HCT116 (cell line): ENCODE measurements around the gene TRPM5. TPM values are rescaled to one million over a fixed set of nuclear protein-coding genes. Genes with fewer than 3 reads are reported as not detected.

ENCODE experiments used
- ATAC-seq: fragments of 200-7000 bp; cut with Tn5 transposase; 2 replicates; pipeline ENCODE4 v1.9.1; 2020; ENCODE audit warnings: mild to moderate bottlenecking, moderate library complexity
- BruUV-seq: library from RNA; stranded (reverse); fragments of 400-500 nt; replicated peaks from 2 replicates; lab custom pipeline; 2021; lab: Mats Ljungman, UMichigan
- CTCF ChIA-PET: fragments of 300-600 bp; sonication (Branson Sonifier 250); formaldehyde crosslinking; loops from one replicate; lab custom pipeline; 2021; ENCODE audit warnings: antibody characterized with exemption; lab: Charles Lee
- POLR2A ChIA-PET: fragments of 300-600, 350-600 bp; sonication (Branson Sonifier 250); formaldehyde crosslinking; loops from one replicate; lab custom pipeline; 2021; ENCODE audit warnings: antibody characterized with exemption; lab: Charles Lee
- RAD21 ChIA-PET, 2 experiments: fragments of 300-600 bp; sonication (Branson Sonifier 250); formaldehyde crosslinking; loops; one replicate each; lab custom pipeline; 2023; ENCODE audit warnings: low total read pairs in 2 of 2; ENCODE audit not compliant: uncharacterized antibody in 2 of 2, unreplicated experiment in 2 of 2, low non-redundant PET in 1 of 2; lab: Charles Lee
- DNase-seq: peaks from one replicate; pipeline ENCODE4 v3.0.0-alpha.2; 2010; ENCODE audit warnings: low read depth, low spot score
- H2AFZ ChIP-seq: fragments of 200-600 bp; shearing (Covaris generic), sonication (generic); 2 replicates; pipeline ENCODE4 v1.6.1; 2017; ENCODE audit warnings: low read depth, mixed run types, mixed read lengths, antibody characterized with exemption, low read length; ENCODE audit not compliant: poor library complexity, severe bottlenecking
- H3K27ac ChIP-seq: 2 replicates; pipeline ENCODE4 v1.5.1; 2012; ENCODE audit warnings: low read depth, low read length
- H3K27me3 ChIP-seq: fragments of 200-600 bp; sonication (generic); 2 replicates; pipeline ENCODE4 v1.6.1; 2016; ENCODE audit warnings: mixed run types, low read length, mixed read lengths; ENCODE audit not compliant: insufficient read depth
- H3K36me3 ChIP-seq, 2 experiments: fragments of 200-500 bp in 1 of 2; fragments of 200-600 bp in 1 of 2; sonication (Bioruptor generic) in 1 of 2; sonication (generic) in 1 of 2; 2 replicates each; pipeline versions ENCODE4 v1.5.1 to v1.6.1; 2014 to 2016; ENCODE audit warnings: low read length in 2 of 2, inconsistent platforms in 1 of 2, mixed read lengths in 1 of 2, mixed run types in 1 of 2; ENCODE audit not compliant: insufficient read depth in 2 of 2, control insufficient read depth in 1 of 2
- H3K4me1 ChIP-seq, 2 experiments: fragments of 200-600 bp in 1 of 2; sonication (generic) in 1 of 2; 2 replicates each; pipeline versions ENCODE4 v1.5.1 to v1.6.1; 2012 to 2017; ENCODE audit warnings: low read length in 2 of 2, inconsistent platforms in 1 of 2, mild to moderate bottlenecking in 1 of 2, mixed read lengths in 1 of 2, mixed run types in 1 of 2, moderate library complexity in 1 of 2; ENCODE audit not compliant: insufficient read depth in 2 of 2, control insufficient read depth in 1 of 2
- H3K4me2 ChIP-seq: fragments of 200-600 bp; sonication (generic); 2 replicates; pipeline ENCODE4 v1.6.1; 2017; ENCODE audit warnings: mixed run types, low read length, mixed read lengths
- H3K4me3 ChIP-seq, 2 experiments: fragments of 200-600 bp in 1 of 2; sonication (generic) in 1 of 2; replicated peaks in 1 of 2; 2 replicates each; pipeline ENCODE4 v1.5.1; 2011 to 2016; ENCODE audit warnings: low read length in 2 of 2, control low read depth in 1 of 2, low read depth in 1 of 2, mild to moderate bottlenecking in 1 of 2, mixed read lengths in 1 of 2, mixed run types in 1 of 2
- H3K79me2 ChIP-seq: fragments of 200-600 bp; sonication (generic); 2 replicates; pipeline ENCODE4 v1.6.1; 2017; ENCODE audit warnings: mild to moderate bottlenecking, mixed run types, low read length, moderate library complexity, mixed read lengths; ENCODE audit not compliant: insufficient read depth
- H3K9ac ChIP-seq: fragments of 200-600 bp; sonication (generic); 2 replicates; pipeline ENCODE4 v1.6.1; 2016; ENCODE audit warnings: low read length, mixed read lengths
- H3K9me2 ChIP-seq: fragments of 200-600 bp; sonication (generic), shearing (Covaris generic); 2 replicates; pipeline ENCODE4 v1.6.1; 2017; ENCODE audit warnings: mixed run types, mild to moderate bottlenecking, moderate library complexity; ENCODE audit not compliant: insufficient read depth
- H3K9me3 ChIP-seq, 2 experiments: fragments of 200-500 bp in 1 of 2; fragments of 200-600 bp in 1 of 2; sonication (Bioruptor generic) in 1 of 2; sonication (generic) in 1 of 2; 2 replicates each; pipeline ENCODE4 v1.6.1; 2014 to 2017; ENCODE audit warnings: low read length in 2 of 2, mixed read lengths in 2 of 2, inconsistent platforms in 1 of 2, low read depth in 1 of 2, mild to moderate bottlenecking in 1 of 2, mixed run types in 1 of 2, moderate library complexity in 1 of 2; ENCODE audit not compliant: control insufficient read depth in 1 of 2, insufficient read depth in 1 of 2
- H4K20me1 ChIP-seq: fragments of 200-600 bp; sonication (generic), shearing (Covaris generic); 2 replicates; pipeline ENCODE4 v1.6.1; 2017; ENCODE audit warnings: mixed run types, mild to moderate bottlenecking, moderate library complexity; ENCODE audit not compliant: insufficient read depth
- CBX3 ChIP-seq: IDR thresholded peaks from 2 replicates; pipeline ENCODE4 v1.6.1; 2012; ENCODE audit warnings: low read depth
- CEBPB ChIP-seq: IDR thresholded peaks from 2 replicates; pipeline ENCODE4 v1.6.1; 2012; ENCODE audit warnings: low read depth
- EGR1 ChIP-seq: IDR thresholded peaks from 2 replicates; pipeline ENCODE4 v1.6.1; 2012; ENCODE audit warnings: low read depth
- ELF1 ChIP-seq: IDR thresholded peaks from 2 replicates; pipeline ENCODE4 v1.6.1; 2012; ENCODE audit warnings: low read depth, borderline replicate concordance
- EZH2phosphoT487 ChIP-seq: fragments of 200-600 bp; IDR thresholded peaks from 2 replicates; pipeline ENCODE4 v1.6.1; 2018; ENCODE audit warnings: antibody characterized with exemption, borderline replicate concordance
- FOSL1 ChIP-seq: IDR thresholded peaks from 2 replicates; pipeline ENCODE4 v1.6.1; 2012; ENCODE audit warnings: low read depth
- JUND ChIP-seq: IDR thresholded peaks from 2 replicates; pipeline ENCODE4 v1.6.1; 2012
- POLR2A ChIP-seq: IDR thresholded peaks from 2 replicates; pipeline ENCODE4 v1.7.0; 2011; ENCODE audit warnings: borderline replicate concordance; ENCODE audit not compliant: insufficient read depth, insufficient read length; ENCODE audit errors: extremely low read depth
- RAD21 ChIP-seq: IDR thresholded peaks from 2 replicates; pipeline ENCODE4 v1.6.1; 2012; ENCODE audit warnings: low read depth, mild to moderate bottlenecking
- SP1 ChIP-seq: IDR thresholded peaks from 2 replicates; pipeline ENCODE4 v1.6.1; 2012; ENCODE audit warnings: low read depth
- SRF ChIP-seq: IDR thresholded peaks from 2 replicates; pipeline ENCODE4 v1.6.1; 2012; ENCODE audit warnings: low read depth
- TCF7L2 ChIP-seq: IDR thresholded peaks from 2 replicates; pipeline ENCODE4 v1.7.0; 2011; ENCODE audit warnings: borderline replicate concordance, inconsistent platforms; ENCODE audit not compliant: insufficient read depth, insufficient read length; ENCODE audit errors: extremely low read depth
- YY1 ChIP-seq: IDR thresholded peaks from 2 replicates; pipeline ENCODE4 v1.6.1; 2011; ENCODE audit warnings: low read length, low read depth, moderate library complexity, mild to moderate bottlenecking; ENCODE audit not compliant: insufficient replicate concordance; ENCODE audit errors: extremely low read depth
- ZFX ChIP-seq: fragments of 450-650 bp; IDR thresholded peaks from 2 replicates; pipeline ENCODE4 v1.6.1; 2017
- ZNF274 ChIP-seq: fragments of 200-500 bp; sonication (Bioruptor generic); IDR thresholded peaks from 2 replicates; pipeline ENCODE4 v1.6.1; 2014; ENCODE audit warnings: mild to moderate bottlenecking, low read depth, low read length, inconsistent platforms
- intact Hi-C: fragments of 100-400 bp; cut with micrococcal nuclease; formaldehyde crosslinking; loops from 2 replicates; pipeline ENCODE4 v1.10.0; 2022
- total RNA-seq: library from RNA; stranded (reverse); gene quantifications from one replicate; pipeline ENCODE4 v1.2.1, GENCODE V29; 2021; ENCODE audit not compliant: unreplicated experiment
- TF ChIP-seq, protein P1 (sequence below): IDR thresholded peaks from 2 replicates; pipeline ENCODE4 v1.6.1; 2012
- TF ChIP-seq, protein P2 (sequence below): IDR thresholded peaks from 2 replicates; pipeline ENCODE4 v1.6.1; 2012
- TF ChIP-seq, protein P3 (sequence below): IDR thresholded peaks from 2 replicates; pipeline ENCODE4 v1.6.1; 2012; ENCODE audit warnings: low read depth

The TRPM5 gene
- total RNA-seq, 1 experiment from 2014 or later: 0.07 TPM

DNA sequence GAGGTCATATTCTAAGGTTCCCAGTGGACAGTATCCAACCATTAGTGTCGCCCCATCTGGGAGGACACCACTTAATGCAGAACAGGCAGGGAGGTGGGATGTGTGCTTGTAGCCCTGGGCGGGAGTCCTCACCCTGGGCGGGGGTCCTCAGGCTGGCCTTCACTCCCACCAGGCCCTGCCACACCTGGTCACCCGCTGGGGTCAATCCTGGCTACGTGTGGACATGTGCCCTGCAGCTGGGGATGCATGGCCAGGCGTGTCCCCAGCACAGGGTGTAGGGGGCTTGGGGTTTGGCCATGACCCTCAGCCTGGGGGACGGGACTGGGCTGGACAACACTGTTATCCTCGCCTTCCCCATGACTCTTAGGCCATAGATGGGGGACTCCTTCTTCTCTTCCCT lies 18.8 kb downstream of the TRPM5 start:
- CTCF ChIA-PET: interaction anchor here (1.1 to 4.4 kb wide), 3 partner anchors 106 to 467 kb away, joined by 3 to 64 read pairs (median 4); no protein-coding TSS in a partner anchor
- Histone ChIP-seq H3K36me3 (no peaks in the 10 kb centered on the region), H3K79me2 (no peaks in the 10 kb centered on the region), H3K4me1 (peaks cover 0 to 5% of the 10 kb centered on the region in 2 experiments; a peak in 2 of 4 replicates), H3K9me2 (no peaks in the 10 kb centered on the region), H3K4me2 (no peak overlapping the region), H3K9ac (no peak overlapping the region), H3K4me3 (no peak overlapping the region), H3K27me3 (no peaks in the 10 kb centered on the region), H3K27ac (no peak overlapping the region), H4K20me1 (no peaks in the 10 kb centered on the region), H3K9me3 (no peaks in the 10 kb centered on the region), H2AFZ (no peak overlapping the region)
- DNase-seq (no peak), ATAC-seq (no peak)
- RAD21 ChIA-PET: interaction anchor here in 1 of 2 experiments (0.7 kb wide), 1 partner anchor 106 kb away, joined by 4 read pairs; no protein-coding TSS in a partner anchor
- TF ChIP-seq CEBPB (no peak), ZNF274 (no peak), ELF1 (no peak), SRF (no peak), TCF7L2 (no peak), FOSL1 (no peak), POLR2A (no peak), SP1 (no peak), EZH2phosphoT487 (no peak), EGR1 (no peak), CBX3 (no peak), YY1 (no peak), RAD21 (no peak), ZFX (no peak), JUND (no peak)
- TF ChIP-seq, protein P1, sequence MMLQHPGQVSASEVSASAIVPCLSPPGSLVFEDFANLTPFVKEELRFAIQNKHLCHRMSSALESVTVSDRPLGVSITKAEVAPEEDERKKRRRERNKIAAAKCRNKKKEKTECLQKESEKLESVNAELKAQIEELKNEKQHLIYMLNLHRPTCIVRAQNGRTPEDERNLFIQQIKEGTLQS: no peak
- TF ChIP-seq, protein P2, sequence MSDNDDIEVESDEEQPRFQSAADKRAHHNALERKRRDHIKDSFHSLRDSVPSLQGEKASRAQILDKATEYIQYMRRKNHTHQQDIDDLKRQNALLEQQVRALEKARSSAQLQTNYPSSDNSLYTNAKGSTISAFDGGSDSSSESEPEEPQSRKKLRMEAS: no peak
- TF ChIP-seq, protein P3, sequence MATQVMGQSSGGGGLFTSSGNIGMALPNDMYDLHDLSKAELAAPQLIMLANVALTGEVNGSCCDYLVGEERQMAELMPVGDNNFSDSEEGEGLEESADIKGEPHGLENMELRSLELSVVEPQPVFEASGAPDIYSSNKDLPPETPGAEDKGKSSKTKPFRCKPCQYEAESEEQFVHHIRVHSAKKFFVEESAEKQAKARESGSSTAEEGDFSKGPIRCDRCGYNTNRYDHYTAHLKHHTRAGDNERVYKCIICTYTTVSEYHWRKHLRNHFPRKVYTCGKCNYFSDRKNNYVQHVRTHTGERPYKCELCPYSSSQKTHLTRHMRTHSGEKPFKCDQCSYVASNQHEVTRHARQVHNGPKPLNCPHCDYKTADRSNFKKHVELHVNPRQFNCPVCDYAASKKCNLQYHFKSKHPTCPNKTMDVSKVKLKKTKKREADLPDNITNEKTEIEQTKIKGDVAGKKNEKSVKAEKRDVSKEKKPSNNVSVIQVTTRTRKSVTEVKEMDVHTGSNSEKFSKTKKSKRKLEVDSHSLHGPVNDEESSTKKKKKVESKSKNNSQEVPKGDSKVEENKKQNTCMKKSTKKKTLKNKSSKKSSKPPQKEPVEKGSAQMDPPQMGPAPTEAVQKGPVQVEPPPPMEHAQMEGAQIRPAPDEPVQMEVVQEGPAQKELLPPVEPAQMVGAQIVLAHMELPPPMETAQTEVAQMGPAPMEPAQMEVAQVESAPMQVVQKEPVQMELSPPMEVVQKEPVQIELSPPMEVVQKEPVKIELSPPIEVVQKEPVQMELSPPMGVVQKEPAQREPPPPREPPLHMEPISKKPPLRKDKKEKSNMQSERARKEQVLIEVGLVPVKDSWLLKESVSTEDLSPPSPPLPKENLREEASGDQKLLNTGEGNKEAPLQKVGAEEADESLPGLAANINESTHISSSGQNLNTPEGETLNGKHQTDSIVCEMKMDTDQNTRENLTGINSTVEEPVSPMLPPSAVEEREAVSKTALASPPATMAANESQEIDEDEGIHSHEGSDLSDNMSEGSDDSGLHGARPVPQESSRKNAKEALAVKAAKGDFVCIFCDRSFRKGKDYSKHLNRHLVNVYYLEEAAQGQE: no peak
- POLR2A ChIA-PET: no interaction called here
- BruUV-seq: no TSS peak
- intact Hi-C loops: no loop called here
